ENCODE data around the gene CACNA1C.
"Not testable (repeated sequence)": the region's sequence is repeated elsewhere in the genome, so short reads cannot be mapped to it uniquely, and the experiment has no call there.

CACNA1C gene

GRCh38 chr12:2737656-2738241 lies 685.0 kb downstream of the CACNA1C start:
- DNase-seq, result no peak

- no peak for DNase-seq
Observed at GRCh38 chr12:2739069-2739468, 686.3 kb downstream of the CACNA1C start.

- DNase-seq, result peak; percentile 34
Observed at GRCh38 chr12:2739832-2740641, 687.2 kb downstream of the CACNA1C start.

GRCh38 chr12:2742037-2742436 lies 689.2 kb downstream of the CACNA1C start:
- DNase-seq, result not testable (repeated sequence)

DNA sequence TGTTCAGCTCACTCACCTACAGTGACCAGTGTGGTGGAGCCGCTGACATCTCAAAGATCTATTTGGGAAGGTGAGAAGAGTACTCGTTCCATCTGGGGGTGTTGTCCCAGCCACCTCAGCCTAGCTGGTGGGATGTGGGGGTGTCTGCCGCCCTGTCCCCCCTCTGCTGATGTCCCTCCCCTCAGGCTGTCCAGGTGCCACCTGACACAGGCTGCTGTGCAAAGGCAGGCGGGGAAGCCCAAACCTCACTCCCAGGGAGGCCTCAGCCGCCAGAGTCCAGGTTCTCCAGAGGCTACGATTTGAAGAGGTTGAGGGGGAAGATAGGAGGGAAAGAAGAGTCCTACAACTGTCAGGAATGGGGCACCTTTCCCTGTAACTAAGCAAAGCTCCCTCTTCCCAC lies 690.7 kb downstream of the CACNA1C start:
- no peak for DNase-seq

DNA sequence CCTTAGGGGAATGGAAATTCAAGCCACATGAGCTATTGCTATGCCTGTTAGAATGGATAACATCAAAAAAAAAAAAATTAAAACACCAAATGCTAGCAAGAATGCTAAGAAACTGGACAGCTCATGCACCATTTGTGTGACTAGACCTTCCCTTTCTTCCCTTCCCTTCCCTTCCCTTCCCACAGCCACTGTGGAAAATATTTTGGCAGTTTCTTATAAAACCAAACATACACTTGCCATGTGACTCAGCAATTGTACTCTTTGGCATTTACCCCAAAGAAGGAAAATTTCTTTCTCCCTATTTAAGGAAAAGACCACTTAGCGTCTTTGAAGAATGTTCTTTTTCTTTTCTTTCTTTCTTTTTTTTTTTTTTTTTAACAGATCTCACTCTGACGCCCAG lies 692.9 kb downstream of the CACNA1C start:
- peak; percentile 5 for DNase-seq
